ENCODE results near the gene HSD17B3. TPM values are rescaled to one million over a fixed set of nuclear protein-coding genes. Genes with fewer than 3 reads are reported as not detected.

Gene HSD17B3
- total RNA-seq, 2 experiments from 2014 or later = 0.42 to 0.80 TPM

DNA sequence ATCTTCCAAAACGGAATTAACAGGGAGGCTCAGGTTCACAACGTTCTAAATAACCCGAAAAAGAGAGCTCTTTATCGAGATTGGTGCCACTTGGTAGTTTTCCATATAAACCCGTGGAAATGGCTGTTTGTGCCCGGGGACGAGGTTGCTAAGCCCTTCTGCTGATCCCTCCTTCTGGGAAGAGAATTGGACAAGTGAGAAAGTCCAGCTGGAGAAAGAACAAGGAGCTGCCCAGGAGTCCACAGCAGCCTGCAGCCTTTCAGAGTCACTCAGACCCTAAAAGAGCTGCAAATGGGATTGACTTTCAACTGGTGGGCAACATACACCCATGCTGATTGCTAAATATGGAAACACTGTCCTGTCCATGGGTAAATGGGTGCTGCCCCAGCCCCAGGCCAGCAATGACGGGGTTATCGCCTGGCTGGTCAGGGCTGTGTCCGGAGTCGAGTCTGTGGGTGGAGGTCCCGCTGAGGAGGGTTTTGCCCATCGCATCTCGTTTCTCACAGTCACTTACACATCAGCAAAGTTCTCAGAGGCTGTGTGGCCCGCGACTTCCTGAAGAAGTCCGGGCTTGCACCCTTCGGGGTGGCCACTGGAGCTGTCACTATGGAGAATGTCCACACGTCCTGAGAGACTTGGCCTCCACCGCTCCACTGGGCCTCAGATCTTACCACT, 40.7 kb upstream of the HSD17B3 start:
- no peaks in the 10 kb centered on the region for H3K36me3 ChIP-seq (ENCODE audit: insufficient read depth, low read length)
- no peaks in the 10 kb centered on the region for H3K4me1 Mint-ChIP-seq (ENCODE audit: low read depth)
- no peaks in the 10 kb centered on the region for H3K27me3 ChIP-seq (ENCODE audit: control insufficient read depth in 1 of 2, insufficient read depth in 2 of 2, low read length in 2 of 2)
- no peak for ATAC-seq (ENCODE audit: poor library complexity)
- intact Hi-C loops (cut with DNase I, micrococcal nuclease) = no loop called here
- DNase-seq = no peak
- H3K4me3 Mint-ChIP-seq = no peak overlapping the region
- POLR2A ChIA-PET = no interaction called here
- H3K9me3 Mint-ChIP-seq = no peaks in the 10 kb centered on the region
- CTCF ChIA-PET = interaction anchor here (1.1 kb wide), 1 partner anchor 15 kb away, joined by 3 read pairs; no protein-coding TSS in a partner anchor
- no peak overlapping the region for H3K27ac ChIP-seq (ENCODE audit: low read depth in 1 of 2, low read length in 2 of 2)
- H3K27me3 Mint-ChIP-seq = no peaks in the 10 kb centered on the region
- H3K36me3 Mint-ChIP-seq (ENCODE audit: low read depth) = no peaks in the 10 kb centered on the region
- TF ChIP-seq, protein P1, sequence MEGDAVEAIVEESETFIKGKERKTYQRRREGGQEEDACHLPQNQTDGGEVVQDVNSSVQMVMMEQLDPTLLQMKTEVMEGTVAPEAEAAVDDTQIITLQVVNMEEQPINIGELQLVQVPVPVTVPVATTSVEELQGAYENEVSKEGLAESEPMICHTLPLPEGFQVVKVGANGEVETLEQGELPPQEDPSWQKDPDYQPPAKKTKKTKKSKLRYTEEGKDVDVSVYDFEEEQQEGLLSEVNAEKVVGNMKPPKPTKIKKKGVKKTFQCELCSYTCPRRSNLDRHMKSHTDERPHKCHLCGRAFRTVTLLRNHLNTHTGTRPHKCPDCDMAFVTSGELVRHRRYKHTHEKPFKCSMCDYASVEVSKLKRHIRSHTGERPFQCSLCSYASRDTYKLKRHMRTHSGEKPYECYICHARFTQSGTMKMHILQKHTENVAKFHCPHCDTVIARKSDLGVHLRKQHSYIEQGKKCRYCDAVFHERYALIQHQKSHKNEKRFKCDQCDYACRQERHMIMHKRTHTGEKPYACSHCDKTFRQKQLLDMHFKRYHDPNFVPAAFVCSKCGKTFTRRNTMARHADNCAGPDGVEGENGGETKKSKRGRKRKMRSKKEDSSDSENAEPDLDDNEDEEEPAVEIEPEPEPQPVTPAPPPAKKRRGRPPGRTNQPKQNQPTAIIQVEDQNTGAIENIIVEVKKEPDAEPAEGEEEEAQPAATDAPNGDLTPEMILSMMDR (IDR thresholded peaks at IDR 0.05) = no peak
- no peaks in the 10 kb centered on the region for H3K9me3 ChIP-seq (ENCODE audit: control insufficient read depth in 1 of 2, insufficient read depth in 1 of 2, low read length in 2 of 2)
- no peaks in the 10 kb centered on the region for H3K4me1 ChIP-seq (ENCODE audit: insufficient read depth, low read length)
- H3K4me3 ChIP-seq (ENCODE audit: low read length) = no peak overlapping the region
- no peak overlapping the region for H3K27ac Mint-ChIP-seq

DNA sequence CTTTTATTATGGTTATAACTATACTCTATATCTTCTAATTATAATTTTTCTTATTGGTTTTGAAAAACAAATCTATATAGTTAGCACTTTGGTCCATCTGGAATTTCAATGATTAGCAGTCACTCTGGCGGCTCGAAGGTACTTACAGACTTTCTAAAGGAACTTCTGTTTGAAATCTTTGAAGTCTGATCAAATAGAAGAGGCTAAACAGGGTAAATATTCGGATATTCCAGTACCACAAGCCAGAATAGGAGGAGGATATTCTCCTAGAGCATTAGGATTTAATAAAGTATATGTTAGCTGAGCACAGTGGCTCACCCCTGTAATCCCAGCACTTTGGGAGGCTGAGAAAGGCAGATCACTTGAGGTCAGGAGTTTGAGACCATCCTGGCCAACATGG, 38.7 kb upstream of the HSD17B3 start:
- no peaks in the 10 kb centered on the region for H3K9me3 Mint-ChIP-seq
- Histone ChIP-seq H3K4me3 (ENCODE audit: low read length) (no peak overlapping the region), H3K4me1 (ENCODE audit: insufficient read depth, low read length) (no peaks in the 10 kb centered on the region), H3K9me3 (ENCODE audit: control insufficient read depth in 1 of 2, insufficient read depth in 1 of 2, low read length in 2 of 2) (no peaks in the 10 kb centered on the region), H3K27me3 (ENCODE audit: control insufficient read depth in 1 of 2, insufficient read depth in 2 of 2, low read length in 2 of 2) (no peaks in the 10 kb centered on the region), H3K27ac (ENCODE audit: low read depth in 1 of 2, low read length in 2 of 2) (no peak overlapping the region), H3K36me3 (ENCODE audit: insufficient read depth, low read length) (no peaks in the 10 kb centered on the region)
- CTCF ChIA-PET = no interaction called here
- POLR2A ChIA-PET = no interaction called here
- H3K4me3 Mint-ChIP-seq = no peak overlapping the region
- TF ChIP-seq, protein P1 (IDR thresholded peaks at IDR 0.05) = no peak
- H3K27me3 Mint-ChIP-seq = no peaks in the 10 kb centered on the region
- no peak overlapping the region for H3K27ac Mint-ChIP-seq
- DNase-seq = no peak
- H3K4me1 Mint-ChIP-seq (ENCODE audit: low read depth) = no peaks in the 10 kb centered on the region
- ATAC-seq (ENCODE audit: poor library complexity) = no peak
- H3K36me3 Mint-ChIP-seq (ENCODE audit: low read depth) = no peaks in the 10 kb centered on the region
- intact Hi-C loops (cut with DNase I, micrococcal nuclease) = no loop called here

DNA sequence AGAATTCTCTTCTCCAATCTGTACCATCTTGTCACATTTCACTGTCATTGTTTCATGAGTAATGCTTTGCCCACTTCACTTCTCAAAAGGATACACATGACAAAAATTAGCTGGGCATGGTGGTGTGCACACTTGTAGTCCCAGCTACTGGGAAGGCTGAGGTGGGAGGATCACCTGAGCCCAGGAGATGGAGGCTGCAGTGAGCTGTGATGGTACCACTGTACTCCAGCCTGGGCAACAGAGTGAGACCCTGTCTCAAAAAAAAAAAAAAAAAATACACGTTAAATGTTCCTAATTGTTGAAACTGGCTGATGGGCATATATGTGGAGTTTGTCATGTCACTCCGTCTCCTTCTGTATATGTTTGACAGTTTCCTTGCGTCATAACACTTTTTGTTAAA, 36.3 kb upstream of the HSD17B3 start:
- no peak overlapping the region for H3K4me3 ChIP-seq (ENCODE audit: low read length)
- Mint-ChIP-seq H3K27me3 (no peaks in the 10 kb centered on the region), H3K4me1 (ENCODE audit: low read depth) (no peaks in the 10 kb centered on the region), H3K27ac (no peak overlapping the region), H3K4me3 (no peak overlapping the region), H3K36me3 (ENCODE audit: low read depth) (no peaks in the 10 kb centered on the region), H3K9me3 (no peaks in the 10 kb centered on the region)
- intact Hi-C loops (cut with DNase I, micrococcal nuclease) = no loop called here
- no peaks in the 10 kb centered on the region for H3K27me3 ChIP-seq (ENCODE audit: control insufficient read depth in 1 of 2, insufficient read depth in 2 of 2, low read length in 2 of 2)
- H3K36me3 ChIP-seq (ENCODE audit: insufficient read depth, low read length) = no peaks in the 10 kb centered on the region
- ChIA-PET POLR2A (no interaction called here), CTCF (no interaction called here)
- TF ChIP-seq, protein P1 (IDR thresholded peaks at IDR 0.05) = no peak
- no peak overlapping the region for H3K27ac ChIP-seq (ENCODE audit: low read depth in 1 of 2, low read length in 2 of 2)
- no peaks in the 10 kb centered on the region for H3K9me3 ChIP-seq (ENCODE audit: control insufficient read depth in 1 of 2, insufficient read depth in 1 of 2, low read length in 2 of 2)
- DNase-seq (no peak), ATAC-seq (ENCODE audit: poor library complexity) (no peak)
- no peaks in the 10 kb centered on the region for H3K4me1 ChIP-seq (ENCODE audit: insufficient read depth, low read length)
